ENCODE data around the gene JARID2.
"Not testable (repeated sequence)": the region's sequence is repeated elsewhere in the genome, so short reads cannot be mapped to it uniquely, and the experiment has no call there.

Gene JARID2

GRCh38 chr6:15539722-15540270 lies 293.9 kb downstream of the JARID2 start (continued):
- no peak for TF ChIP-seq TSHZ1 (tag by site-specific recombination; IDR thresholded peaks at IDR 0.05; ENCODE audit: borderline replicate concordance)
- no peak for TF ChIP-seq ZNF362 (tag by site-specific recombination; IDR thresholded peaks at IDR 0.05)

- H3K36me3 ChIP-seq (ENCODE audit: control insufficient read depth in 2 of 2, insufficient read depth in 1 of 2, low read length in 2 of 2); POLR2A ChIA-PET; CTCF ChIA-PET; H3K4me3 ChIP-seq (ENCODE audit: low read depth, low read length); H3K9me3 ChIP-seq (ENCODE audit: control insufficient read depth, insufficient read depth, low read depth, low read length); H3K27ac ChIP-seq (ENCODE audit: extremely low read depth, low read depth, low read length); H3K4me1 ChIP-seq (ENCODE audit: control insufficient read depth, insufficient read depth, low read length): not testable (repeated sequence)
Measured at GRCh38 chr6:15543332-15543917, 297.6 kb downstream of the JARID2 start.

GRCh38 chr6:15544321-15544900 lies 298.5 kb downstream of the JARID2 start:
- H3K36me3 ChIP-seq (ENCODE audit: control insufficient read depth in 2 of 2, insufficient read depth in 1 of 2, low read length in 2 of 2): no peaks in the 10 kb centered on the region
- CTCF ChIA-PET: interaction anchor here (0.7 to 1.3 kb wide), 3 partner anchors 18 to 639 kb away, joined by 3 read pairs; no protein-coding TSS in a partner anchor

More at GRCh38 chr6:15544321-15544900, 298.5 kb downstream of the JARID2 start:
- no peak for TF ChIP-seq ZNF311 (tag by site-specific recombination; IDR thresholded peaks at IDR 0.05; ENCODE audit: borderline replicate concordance)
- no peak for TF ChIP-seq KLF17 (tag by site-specific recombination; IDR thresholded peaks at IDR 0.05)
- TF ChIP-seq ZNF140 (tag by site-specific recombination; IDR thresholded peaks at IDR 0.05): no peak
- TF ChIP-seq ZNF146 (tag by site-specific recombination; IDR thresholded peaks at IDR 0.05): no peak
- TF ChIP-seq TRIM28 (IDR thresholded peaks at IDR 0.05; ENCODE audit: borderline replicate concordance, low read length): no peak
- no peak for TF ChIP-seq ZNF692 (tag by site-specific recombination; IDR thresholded peaks at IDR 0.05)
- TF ChIP-seq OSR2 (tag by site-specific recombination; IDR thresholded peaks at IDR 0.05): no peak
- no peak for TF ChIP-seq GLI4 (tag by site-specific recombination; IDR thresholded peaks at IDR 0.05)
- TF ChIP-seq RBAK (tag by site-specific recombination; IDR thresholded peaks at IDR 0.05): no peak
- no peak for TF ChIP-seq ATF2 (tag by site-specific recombination; IDR thresholded peaks at IDR 0.05; ENCODE audit: low read depth)
- Histone ChIP-seq H3K27ac (ENCODE audit: extremely low read depth, low read depth, low read length) (no peak overlapping the region), H3K4me3 (ENCODE audit: low read depth, low read length) (no peak overlapping the region), H3K4me1 (ENCODE audit: control insufficient read depth, insufficient read depth, low read length) (peaks cover 7% of the 10 kb centered on the region; the same call in 1 of the 2 replicates), H3K9me3 (ENCODE audit: control insufficient read depth, insufficient read depth, low read depth, low read length) (no peaks in the 10 kb centered on the region)
- POLR2A ChIA-PET: no interaction called here
